Activated CD8-positive, alpha-beta memory T cell treated with anti-CD3 and anti-CD28 coated beads, Interleukin-2, amount 10 ng/mL, durations not matched to agents 7 days and 5 days (primary cell): ENCODE results near the gene OR52D1. TPM values are rescaled to one million over a fixed set of nuclear protein-coding genes. Genes with fewer than 3 reads are reported as not detected.

Experiments used
- ATAC-seq: fragments of 150-1000 bp; cut with Tn5 transposase; one replicate; pipeline ENCODE4 v1.10.0; 2021; ENCODE audit warnings: moderate library complexity
- CTCF ChIA-PET: fragments of 350-600 bp; sonication (Branson Sonifier 250); formaldehyde crosslinking; loops from one replicate; lab custom pipeline; 2021; ENCODE audit warnings: antibody characterized with exemption; lab: Charles Lee
- DNase-seq: peaks from one replicate; pipeline ENCODE4 v3.0.0-alpha.2; 2020
- H3K27ac Mint-ChIP-seq: one replicate; pipeline ENCODE4 v1.8.0; 2021; ENCODE audit warnings: mild to moderate bottlenecking, mixed read lengths
- H3K27me3 Mint-ChIP-seq: one replicate; pipeline ENCODE4 v1.8.0; 2021; ENCODE audit warnings: mixed read lengths
- H3K36me3 Mint-ChIP-seq: one replicate; pipeline ENCODE4 v1.8.0; 2021; ENCODE audit warnings: mild to moderate bottlenecking, mixed read lengths
- H3K4me1 Mint-ChIP-seq: one replicate; pipeline ENCODE4 v1.8.0; 2021; ENCODE audit warnings: mixed read lengths
- H3K4me3 Mint-ChIP-seq: one replicate; pipeline ENCODE4 v1.8.0; 2021; ENCODE audit warnings: mild to moderate bottlenecking, moderate library complexity, mixed read lengths
- H3K9me3 Mint-ChIP-seq: one replicate; pipeline ENCODE4 v1.8.0; 2022; ENCODE audit warnings: low read depth, mixed read lengths
- total RNA-seq, 2 experiments: library from RNA; stranded (reverse); gene quantifications; one replicate each; pipeline ENCODE4 v1.2.3, GENCODE V29; 2021

OR52D1 gene
- total RNA-seq, 2 experiments from 2014 or later, result not detected

DNA sequence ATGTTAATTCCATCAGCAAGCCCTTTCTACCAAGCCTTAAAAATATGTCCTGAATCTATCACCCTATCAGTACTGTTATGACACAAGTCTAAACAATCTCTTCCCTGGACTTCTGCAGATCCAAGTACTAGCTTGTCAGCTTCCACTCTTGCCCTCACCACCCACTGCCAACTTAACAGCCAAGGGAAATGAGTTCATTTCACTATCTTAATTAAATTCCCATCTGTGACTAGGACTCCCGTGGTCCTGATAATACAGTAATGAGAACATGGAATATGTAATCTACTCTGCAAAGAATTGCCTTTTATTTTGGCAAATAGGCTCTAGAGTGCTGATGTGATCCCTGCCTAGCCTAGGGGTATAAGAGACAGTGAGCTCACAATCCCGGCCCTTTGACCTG lies 11.2 kb downstream of the OR52D1 start:
- ATAC-seq, result no peak
- H3K4me3 Mint-ChIP-seq, result no peak overlapping the region

GRCh38 chr11:5500393-5500801 lies 11.9 kb downstream of the OR52D1 start:
- Mint-ChIP-seq H3K9me3 (no peaks in the 10 kb centered on the region), H3K27me3 (peaks cover 7% of the 10 kb centered on the region), H3K27ac (no peak overlapping the region), H3K4me1 (no peaks in the 10 kb centered on the region), H3K4me3 (no peak overlapping the region), H3K36me3 (no peaks in the 10 kb centered on the region)
- no peak for DNase-seq
- CTCF ChIA-PET, result no interaction called here
- ATAC-seq, result no peak

More for the DNA sequence above, 11.2 kb downstream of the OR52D1 start:
- Mint-ChIP-seq H3K4me1 (no peaks in the 10 kb centered on the region), H3K36me3 (no peaks in the 10 kb centered on the region), H3K27me3 (peaks cover 7% of the 10 kb centered on the region), H3K27ac (no peak overlapping the region), H3K9me3 (no peaks in the 10 kb centered on the region)
- DNase-seq, result no peak
- CTCF ChIA-PET, result no interaction called here

- no peaks in the 10 kb centered on the region for H3K4me1 Mint-ChIP-seq
- CTCF ChIA-PET, result no interaction called here
- no peak overlapping the region for H3K27ac Mint-ChIP-seq
- no peaks in the 10 kb centered on the region for H3K36me3 Mint-ChIP-seq
- H3K4me3 Mint-ChIP-seq, result no peak overlapping the region
- H3K27me3 Mint-ChIP-seq, result peaks cover 3% of the 10 kb centered on the region
- DNase-seq (no peak), ATAC-seq (no peak)
- no peaks in the 10 kb centered on the region for H3K9me3 Mint-ChIP-seq
Observed at GRCh38 chr11:5504403-5504921, 16.0 kb downstream of the OR52D1 start.

DNA sequence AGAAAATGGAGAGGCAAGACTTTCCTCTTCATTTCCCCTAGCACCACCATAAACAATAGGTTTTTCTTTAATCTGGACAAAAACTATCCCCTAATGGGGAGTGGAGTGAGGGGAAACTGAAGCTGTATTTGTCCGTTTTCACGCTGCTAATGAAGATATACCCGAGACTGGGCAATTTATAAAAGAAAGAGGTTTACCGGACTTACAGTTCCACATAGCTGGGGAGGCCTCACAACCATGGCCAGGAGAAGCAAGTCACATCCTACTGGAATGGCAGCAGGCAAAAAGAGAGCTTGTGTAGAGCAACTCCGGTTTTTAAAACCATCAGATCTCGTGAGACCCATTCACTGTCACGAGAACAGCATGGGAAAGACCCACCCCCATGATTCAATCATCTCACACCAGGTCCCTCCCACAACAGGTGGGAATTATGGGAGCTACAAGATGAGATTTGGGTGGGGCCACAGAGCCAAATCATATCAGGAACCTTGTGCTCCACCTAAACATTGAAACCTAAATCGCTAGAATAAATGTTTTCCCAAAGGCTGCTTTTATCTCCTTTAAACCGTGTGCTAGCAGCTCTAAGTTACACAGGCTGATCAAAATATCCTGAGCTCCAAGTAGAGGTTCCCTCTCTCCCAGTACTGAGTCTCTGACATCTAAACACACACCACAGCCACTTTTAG lies 17.0 kb downstream of the OR52D1 start:
- no peaks in the 10 kb centered on the region for H3K9me3 Mint-ChIP-seq
- ATAC-seq, result no peak
- no peak overlapping the region for H3K27ac Mint-ChIP-seq
- no peak overlapping the region for H3K4me3 Mint-ChIP-seq
- H3K27me3 Mint-ChIP-seq, result peaks cover 5% of the 10 kb centered on the region
- no peaks in the 10 kb centered on the region for H3K4me1 Mint-ChIP-seq
- H3K36me3 Mint-ChIP-seq, result no peaks in the 10 kb centered on the region
- DNase-seq, result no peak
- CTCF ChIA-PET, result no interaction called here

GRCh38 chr11:5507177-5507932 lies 18.9 kb downstream of the OR52D1 start:
- no peaks in the 10 kb centered on the region for H3K4me1 Mint-ChIP-seq
- H3K36me3 Mint-ChIP-seq, result no peaks in the 10 kb centered on the region
- ATAC-seq, result no peak
- DNase-seq, result no peak
- no peaks in the 10 kb centered on the region for H3K9me3 Mint-ChIP-seq
- H3K27me3 Mint-ChIP-seq, result peaks cover 13% of the 10 kb centered on the region
- H3K27ac Mint-ChIP-seq, result no peak overlapping the region
- CTCF ChIA-PET, result no interaction called here
- no peak overlapping the region for H3K4me3 Mint-ChIP-seq

DNA sequence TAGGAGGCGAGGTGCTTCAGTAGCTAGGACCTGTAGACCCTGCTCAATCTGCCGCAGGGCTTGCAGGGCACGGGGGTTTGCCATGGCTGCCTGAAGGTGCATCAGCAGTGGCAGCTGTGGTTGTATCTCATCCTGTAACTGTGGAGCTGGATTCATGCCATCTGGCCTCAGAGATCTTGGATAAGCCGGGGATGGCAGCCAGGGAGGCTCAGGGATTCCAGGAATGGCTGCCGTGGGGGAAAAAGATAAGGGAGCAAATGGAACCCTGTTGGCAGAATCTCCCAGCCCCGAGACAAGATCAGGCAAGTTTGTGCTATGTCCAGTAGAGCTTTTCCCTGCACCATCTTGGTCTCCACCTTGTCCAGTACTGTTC lies 19.4 kb downstream of the OR52D1 start:
- Mint-ChIP-seq H3K27ac (no peak overlapping the region), H3K4me1 (no peaks in the 10 kb centered on the region), H3K27me3 (peaks cover 14% of the 10 kb centered on the region), H3K4me3 (no peak overlapping the region), H3K36me3 (no peaks in the 10 kb centered on the region), H3K9me3 (no peaks in the 10 kb centered on the region)
- ATAC-seq, result no peak
- CTCF ChIA-PET, result no interaction called here
- DNase-seq, result no peak

GRCh38 chr11:5508605-5509004 lies 20.1 kb downstream of the OR52D1 start:
- no peaks in the 10 kb centered on the region for H3K4me1 Mint-ChIP-seq
- H3K27ac Mint-ChIP-seq, result no peak overlapping the region
- ATAC-seq, result no peak
- DNase-seq, result no peak
- H3K9me3 Mint-ChIP-seq, result no peaks in the 10 kb centered on the region
- CTCF ChIA-PET, result no interaction called here
- no peak overlapping the region for H3K4me3 Mint-ChIP-seq
- H3K36me3 Mint-ChIP-seq, result no peaks in the 10 kb centered on the region
- peaks cover 17% of the 10 kb centered on the region for H3K27me3 Mint-ChIP-seq

- H3K4me1 Mint-ChIP-seq, result no peaks in the 10 kb centered on the region
- no peak within 1 kb of the TSS for H3K4me3 Mint-ChIP-seq
- no peaks in the 10 kb centered on the region for H3K36me3 Mint-ChIP-seq
- H3K9me3 Mint-ChIP-seq, result no peaks in the 10 kb centered on the region
- peaks cover 17% of the 10 kb centered on the region for H3K27me3 Mint-ChIP-seq
- CTCF ChIA-PET, result no interaction called here
- no peak for ATAC-seq
- H3K27ac Mint-ChIP-seq, result no peak within 1 kb of the TSS
- no peak for DNase-seq
Observed at GRCh38 chr11:5509803-5510202, 21.3 kb downstream of the OR52D1 start, which contains the start of gene UBQLN3. Gene UBQLN3 (minus strand): TSS chr11:5509957. CDS start chr11:5509558, 399 bp downstream.

GRCh38 chr11:5514841-5515240 lies 26.4 kb downstream of the OR52D1 start:
- DNase-seq (no peak), ATAC-seq (no peak)
- no peaks in the 10 kb centered on the region for H3K9me3 Mint-ChIP-seq
- no peak overlapping the region for H3K4me3 Mint-ChIP-seq
- peaks cover 17% of the 10 kb centered on the region for H3K27me3 Mint-ChIP-seq
- CTCF ChIA-PET, result no interaction called here
- no peaks in the 10 kb centered on the region for H3K36me3 Mint-ChIP-seq
- H3K4me1 Mint-ChIP-seq, result no peaks in the 10 kb centered on the region
- no peak overlapping the region for H3K27ac Mint-ChIP-seq

DNA sequence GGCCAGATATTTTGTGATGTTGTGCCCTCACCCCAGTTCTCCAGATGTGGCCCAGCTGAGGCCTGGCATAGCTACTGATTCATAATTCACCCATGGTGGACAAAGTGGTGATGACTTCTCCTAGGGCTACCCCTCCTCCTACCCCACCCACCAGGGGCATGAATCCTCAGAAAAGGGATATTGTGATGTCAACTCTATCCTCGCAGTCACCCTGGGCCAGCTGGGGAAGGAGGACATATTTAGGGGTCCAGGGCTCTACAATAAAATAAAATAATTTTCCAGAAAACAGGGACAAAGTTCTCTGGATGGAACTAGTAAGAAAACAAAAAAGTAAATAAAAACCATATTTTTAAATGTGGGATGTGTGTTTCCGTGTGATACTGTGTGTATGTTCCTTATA lies 28.1 kb downstream of the OR52D1 start, which contains the start of gene UBQLNL:
TSS of gene UBQLNL (minus strand) at position 101 of the 400 bp plus-strand sequence. CDS start 258 bp downstream, outside the sequence.
- H3K36me3 Mint-ChIP-seq, result no peaks in the 10 kb centered on the region
- no peaks in the 10 kb centered on the region for H3K9me3 Mint-ChIP-seq
- no peaks in the 10 kb centered on the region for H3K4me1 Mint-ChIP-seq
- ATAC-seq (no peak), DNase-seq (no peak)
- no peak within 1 kb of the TSS for H3K27ac Mint-ChIP-seq
- CTCF ChIA-PET, result no interaction called here
- H3K27me3 Mint-ChIP-seq, result peaks cover 6% of the 10 kb centered on the region
- H3K4me3 Mint-ChIP-seq, result no peak within 1 kb of the TSS

DNA sequence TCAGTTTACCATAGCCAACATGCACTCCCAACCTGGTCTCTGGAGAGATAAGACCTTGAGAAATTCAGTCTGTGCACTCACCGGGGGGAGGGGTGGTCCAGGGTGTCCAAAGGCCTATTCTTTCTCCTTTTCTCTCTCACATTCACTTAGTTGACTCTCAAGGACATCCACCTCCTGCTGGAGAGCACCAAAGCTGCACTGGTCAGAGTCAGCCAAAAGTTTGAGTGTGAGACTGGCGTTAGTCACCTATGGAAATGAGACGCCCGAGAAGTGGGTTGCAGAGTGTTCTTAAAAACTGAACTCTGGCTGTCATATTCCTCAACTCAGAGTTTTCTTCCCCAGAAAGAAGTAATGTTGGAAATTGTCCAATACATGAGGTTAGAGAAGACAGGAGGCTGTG lies 33.1 kb downstream of the OR52D1 start:
- H3K4me1 Mint-ChIP-seq, result no peaks in the 10 kb centered on the region
- no peak overlapping the region for H3K27ac Mint-ChIP-seq
- no peaks in the 10 kb centered on the region for H3K9me3 Mint-ChIP-seq
- DNase-seq (no peak), ATAC-seq (no peak)
- H3K4me3 Mint-ChIP-seq, result no peak overlapping the region
- no peaks in the 10 kb centered on the region for H3K27me3 Mint-ChIP-seq
- H3K36me3 Mint-ChIP-seq, result no peaks in the 10 kb centered on the region
- CTCF ChIA-PET, result no interaction called here

DNA sequence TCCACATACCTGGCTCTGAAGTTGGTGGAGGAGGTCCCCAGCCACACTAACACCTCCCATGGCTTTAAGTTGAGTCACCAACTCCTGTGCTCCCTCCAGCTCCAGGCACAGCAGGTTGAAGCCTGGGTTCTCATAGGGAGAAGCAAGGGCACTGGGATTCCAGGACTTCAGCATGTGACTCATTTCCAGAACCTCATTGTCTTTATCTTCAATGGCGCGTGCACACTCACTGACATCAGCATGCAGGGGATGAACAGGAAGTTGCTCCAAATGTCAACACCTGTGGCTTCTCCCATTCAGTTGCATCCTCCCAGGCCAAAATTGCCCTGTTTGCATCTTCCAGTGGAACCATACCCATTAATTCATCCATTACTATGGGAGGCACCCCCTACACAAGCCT lies 33.8 kb downstream of the OR52D1 start:
- ATAC-seq, result no peak

DNA sequence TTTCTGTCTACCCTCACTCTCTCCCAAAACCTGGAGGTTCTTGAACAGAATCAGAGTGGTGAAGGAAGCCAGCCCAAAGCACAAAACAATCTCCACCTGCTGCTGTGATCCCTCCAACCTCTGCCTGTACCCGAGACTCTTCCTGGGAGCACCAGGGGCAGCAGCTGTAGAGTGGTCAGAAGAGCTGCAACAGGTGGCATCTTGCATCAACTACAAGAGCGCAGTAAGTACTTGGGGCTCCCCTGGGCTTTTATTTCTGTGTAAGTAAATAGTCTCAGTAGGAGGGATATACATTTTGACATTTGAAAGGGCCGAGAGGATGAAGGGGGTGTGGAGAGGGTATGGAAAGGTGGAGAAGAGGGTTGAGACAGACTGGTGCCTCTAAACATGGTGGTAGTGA lies 36.3 kb downstream of the OR52D1 start:
- CTCF ChIA-PET, result no interaction called here
- H3K4me1 Mint-ChIP-seq, result no peaks in the 10 kb centered on the region
- H3K27me3 Mint-ChIP-seq, result no peaks in the 10 kb centered on the region
- no peaks in the 10 kb centered on the region for H3K9me3 Mint-ChIP-seq
- ATAC-seq (no peak), DNase-seq (no peak)
- no peak overlapping the region for H3K4me3 Mint-ChIP-seq
- H3K36me3 Mint-ChIP-seq, result no peaks in the 10 kb centered on the region
- H3K27ac Mint-ChIP-seq, result no peak overlapping the region

More for the DNA sequence above, 33.8 kb downstream of the OR52D1 start:
- Mint-ChIP-seq H3K4me1 (no peaks in the 10 kb centered on the region), H3K27me3 (no peaks in the 10 kb centered on the region), H3K4me3 (no peak overlapping the region), H3K36me3 (no peaks in the 10 kb centered on the region), H3K27ac (no peak overlapping the region), H3K9me3 (no peaks in the 10 kb centered on the region)
- DNase-seq, result no peak
- CTCF ChIA-PET, result no interaction called here

DNA sequence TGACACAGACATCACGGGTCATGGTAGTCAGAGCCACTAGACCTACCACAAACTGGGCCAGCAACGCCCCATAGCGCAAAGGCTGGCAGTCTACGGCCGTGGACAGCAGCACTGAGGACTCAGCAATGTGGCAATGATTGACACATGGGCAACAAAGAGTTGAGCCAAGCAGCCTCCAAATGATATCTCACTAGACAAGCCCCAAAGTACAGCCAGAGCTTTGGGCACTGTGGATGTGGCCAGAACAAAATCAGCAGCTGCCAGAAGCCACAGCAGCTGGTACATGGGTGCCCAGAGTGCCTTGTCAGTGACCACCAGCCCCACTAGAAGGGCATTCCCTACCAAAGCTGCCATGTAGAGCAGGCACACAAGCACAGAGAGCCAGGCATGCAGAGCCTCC lies 39.2 kb downstream of the OR52D1 start:
- CTCF ChIA-PET, result no interaction called here
- no peaks in the 10 kb centered on the region for H3K9me3 Mint-ChIP-seq
- H3K36me3 Mint-ChIP-seq, result no peaks in the 10 kb centered on the region
- ATAC-seq, result no peak
- H3K27me3 Mint-ChIP-seq, result peaks cover 2% of the 10 kb centered on the region
- H3K4me3 Mint-ChIP-seq, result no peak overlapping the region
- H3K4me1 Mint-ChIP-seq, result no peaks in the 10 kb centered on the region
- H3K27ac Mint-ChIP-seq, result no peak overlapping the region
- DNase-seq, result no peak
